Measurements from ENCODE around the gene MT1HL1. TPM values are rescaled to one million over a fixed set of nuclear protein-coding genes. Genes with fewer than 3 reads are reported as not detected.

Gene MT1HL1
- total and polyA plus RNA-seq, 5 donors from 2014 or later: not detected

DNA sequence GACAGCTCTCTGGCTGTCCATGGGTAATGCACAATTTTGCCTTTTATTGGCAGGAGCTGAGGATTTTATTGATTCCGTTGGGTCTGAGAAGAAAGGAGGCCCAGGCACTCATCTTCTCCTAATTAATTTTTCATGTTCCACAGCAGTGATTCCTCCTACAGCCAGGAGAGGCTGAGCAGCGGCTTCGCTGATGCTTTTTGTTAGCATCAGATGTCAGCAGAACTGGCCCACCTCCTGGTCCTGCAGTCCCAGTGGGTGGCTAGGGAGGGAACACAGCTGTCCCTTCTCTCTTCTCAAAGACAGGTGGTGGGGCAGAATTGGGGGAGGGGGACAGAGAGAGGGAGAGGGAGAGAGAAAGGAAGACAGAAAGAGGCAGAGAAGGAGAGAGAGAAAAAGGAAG is 5.7 kb downstream of the MT1HL1 start:
- no peak overlapping the region for H3K27ac ChIP-seq (ENCODE audit: insufficient read depth, low read length, poor library complexity, severe bottlenecking)
- ATAC-seq (ENCODE audit: low read depth in 2 of 2) (no peak), DNase-seq (no peak)
- H3K27me3 ChIP-seq (ENCODE audit: control insufficient read depth, insufficient read depth, low read length): no peaks in the 10 kb centered on the region
- H3K4me3 ChIP-seq (ENCODE audit: low read depth, low read length): no peak overlapping the region
- H3K27ac Mint-ChIP-seq: no peak overlapping the region
- H3K9me3 Mint-ChIP-seq: peaks cover 0 to 2% (median 0%) of the 10 kb centered on the region in 7 donors
- H3K36me3 ChIP-seq (ENCODE audit: control insufficient read depth, insufficient read depth, low read length): no peaks in the 10 kb centered on the region
- no peaks in the 10 kb centered on the region for H3K4me1 ChIP-seq (ENCODE audit: control insufficient read depth, insufficient read depth, low read length, poor library complexity, severe bottlenecking)
- no peaks in the 10 kb centered on the region for H3K4me1 Mint-ChIP-seq
- H3K36me3 Mint-ChIP-seq: no peaks in the 10 kb centered on the region
- H3K27me3 Mint-ChIP-seq: no peaks in the 10 kb centered on the region
- H3K4me3 Mint-ChIP-seq: no peak overlapping the region
- H3K9me3 ChIP-seq (ENCODE audit: control insufficient read depth in 2 of 2, low read length in 2 of 2): no peaks in the 10 kb centered on the region

- Mint-ChIP-seq H3K36me3 (no peaks in the 10 kb centered on the region), H3K27me3 (no peaks in the 10 kb centered on the region), H3K4me3 (no peak overlapping the region), H3K27ac (no peak overlapping the region), H3K9me3 (no peaks in the 10 kb centered on the region), H3K4me1 (no peaks in the 10 kb centered on the region)
- Histone ChIP-seq H3K36me3 (ENCODE audit: control insufficient read depth, insufficient read depth, low read length) (no peaks in the 10 kb centered on the region), H3K4me1 (ENCODE audit: control insufficient read depth, insufficient read depth, low read length, poor library complexity, severe bottlenecking) (no peaks in the 10 kb centered on the region), H3K27me3 (ENCODE audit: control insufficient read depth, insufficient read depth, low read length) (no peaks in the 10 kb centered on the region), H3K27ac (ENCODE audit: insufficient read depth, low read length, poor library complexity, severe bottlenecking) (no peak overlapping the region), H3K9me3 (ENCODE audit: control insufficient read depth in 2 of 2, low read length in 2 of 2) (no peaks in the 10 kb centered on the region), H3K4me3 (ENCODE audit: low read depth, low read length) (no peak overlapping the region)
- DNase-seq: no peak
- no peak for ATAC-seq (ENCODE audit: low read depth in 2 of 2)
Measured at GRCh38 chr1:236997882-236998281, 6.4 kb downstream of the MT1HL1 start.

GRCh38 chr1:236997361-236997760 is 6.9 kb downstream of the MT1HL1 start:
- Mint-ChIP-seq H3K9me3 (peaks cover 0 to under 1% (median 0%) of the 10 kb centered on the region in 7 donors), H3K27ac (no peak overlapping the region)

DNA sequence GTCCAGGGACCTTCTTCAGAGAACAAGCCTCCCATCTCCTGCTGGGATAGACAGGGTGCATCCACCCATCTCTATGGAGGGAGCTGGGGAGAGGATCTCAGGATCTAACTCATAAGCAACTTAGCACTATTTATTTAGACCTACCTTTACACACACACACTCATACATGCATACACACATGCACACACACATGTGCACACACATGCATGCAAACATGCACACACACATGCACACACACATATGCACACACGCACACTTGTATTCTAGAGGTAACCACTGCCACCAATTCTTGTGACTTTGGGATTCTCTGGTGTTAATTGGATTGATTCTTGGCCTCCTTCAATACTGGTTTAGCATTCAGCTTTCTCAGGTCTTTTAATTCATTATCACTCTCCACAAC is 9.8 kb downstream of the MT1HL1 start:
- H3K9me3 Mint-ChIP-seq: peaks cover 0 to 7% (median 2%) of the 10 kb centered on the region in 7 donors

More at GRCh38 chr1:236997361-236997760, 6.9 kb downstream of the MT1HL1 start:
- Mint-ChIP-seq H3K4me1 (no peaks in the 10 kb centered on the region), H3K4me3 (no peak overlapping the region), H3K27me3 (no peaks in the 10 kb centered on the region), H3K36me3 (no peaks in the 10 kb centered on the region)
- Histone ChIP-seq H3K27me3 (ENCODE audit: control insufficient read depth, insufficient read depth, low read length) (no peaks in the 10 kb centered on the region), H3K36me3 (ENCODE audit: control insufficient read depth, insufficient read depth, low read length) (no peaks in the 10 kb centered on the region), H3K27ac (ENCODE audit: insufficient read depth, low read length, poor library complexity, severe bottlenecking) (no peak overlapping the region), H3K4me3 (ENCODE audit: low read depth, low read length) (no peak overlapping the region), H3K4me1 (ENCODE audit: control insufficient read depth, insufficient read depth, low read length, poor library complexity, severe bottlenecking) (no peaks in the 10 kb centered on the region), H3K9me3 (ENCODE audit: control insufficient read depth in 2 of 2, low read length in 2 of 2) (no peaks in the 10 kb centered on the region)
- ATAC-seq (ENCODE audit: low read depth in 2 of 2) (no peak), DNase-seq (no peak)

DNA sequence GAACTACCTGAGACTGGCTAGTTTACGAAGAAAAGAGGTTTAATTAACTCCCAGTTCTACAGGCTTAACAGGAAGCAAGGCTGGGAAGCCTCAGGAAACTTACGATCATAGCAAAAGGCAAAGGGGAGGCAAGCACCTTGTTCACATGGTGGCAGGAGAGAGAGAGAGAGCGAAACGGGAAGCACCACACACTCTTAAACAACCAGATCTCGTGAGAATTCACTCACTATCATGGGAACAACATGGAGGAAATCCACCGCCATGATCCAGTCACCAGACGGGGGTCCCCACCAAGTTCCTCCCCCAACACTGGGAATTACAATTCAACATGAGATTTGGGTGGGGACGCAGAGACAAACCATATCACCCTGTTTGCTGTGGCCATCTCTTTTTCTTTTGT is 11.8 kb downstream of the MT1HL1 start:
- H3K9me3 Mint-ChIP-seq: peaks cover 0 to 7% (median 4%) of the 10 kb centered on the region in 7 donors
- Histone ChIP-seq H3K36me3 (ENCODE audit: control insufficient read depth, insufficient read depth, low read length) (no peaks in the 10 kb centered on the region), H3K9me3 (ENCODE audit: control insufficient read depth in 2 of 2, low read length in 2 of 2) (no peaks in the 10 kb centered on the region), H3K27me3 (ENCODE audit: control insufficient read depth, insufficient read depth, low read length) (no peaks in the 10 kb centered on the region), H3K4me3 (ENCODE audit: low read depth, low read length) (no peak overlapping the region), H3K27ac (ENCODE audit: insufficient read depth, low read length, poor library complexity, severe bottlenecking) (no peak overlapping the region), H3K4me1 (ENCODE audit: control insufficient read depth, insufficient read depth, low read length, poor library complexity, severe bottlenecking) (no peaks in the 10 kb centered on the region)
- H3K27ac Mint-ChIP-seq: peak overlapping the region in 1 of 3 donors; percentile 65
- no peak for DNase-seq
- no peaks in the 10 kb centered on the region for H3K36me3 Mint-ChIP-seq
- no peak for ATAC-seq (ENCODE audit: low read depth in 2 of 2)
- no peaks in the 10 kb centered on the region for H3K4me1 Mint-ChIP-seq
- peaks cover 11% of the 10 kb centered on the region for H3K27me3 Mint-ChIP-seq
- H3K4me3 Mint-ChIP-seq: no peak overlapping the region

More for the DNA sequence above, 9.8 kb downstream of the MT1HL1 start:
- peaks cover 6% of the 10 kb centered on the region for H3K27me3 Mint-ChIP-seq
- Histone ChIP-seq H3K27ac (ENCODE audit: insufficient read depth, low read length, poor library complexity, severe bottlenecking) (no peak overlapping the region), H3K27me3 (ENCODE audit: control insufficient read depth, insufficient read depth, low read length) (no peaks in the 10 kb centered on the region), H3K9me3 (ENCODE audit: control insufficient read depth in 2 of 2, low read length in 2 of 2) (no peaks in the 10 kb centered on the region), H3K36me3 (ENCODE audit: control insufficient read depth, insufficient read depth, low read length) (no peaks in the 10 kb centered on the region), H3K4me1 (ENCODE audit: control insufficient read depth, insufficient read depth, low read length, poor library complexity, severe bottlenecking) (no peaks in the 10 kb centered on the region), H3K4me3 (ENCODE audit: low read depth, low read length) (no peak overlapping the region)
- no peaks in the 10 kb centered on the region for H3K4me1 Mint-ChIP-seq
- DNase-seq (no peak), ATAC-seq (ENCODE audit: low read depth in 2 of 2) (no peak)
- no peak overlapping the region for H3K4me3 Mint-ChIP-seq
- no peak overlapping the region for H3K27ac Mint-ChIP-seq
- H3K36me3 Mint-ChIP-seq: no peaks in the 10 kb centered on the region

DNA sequence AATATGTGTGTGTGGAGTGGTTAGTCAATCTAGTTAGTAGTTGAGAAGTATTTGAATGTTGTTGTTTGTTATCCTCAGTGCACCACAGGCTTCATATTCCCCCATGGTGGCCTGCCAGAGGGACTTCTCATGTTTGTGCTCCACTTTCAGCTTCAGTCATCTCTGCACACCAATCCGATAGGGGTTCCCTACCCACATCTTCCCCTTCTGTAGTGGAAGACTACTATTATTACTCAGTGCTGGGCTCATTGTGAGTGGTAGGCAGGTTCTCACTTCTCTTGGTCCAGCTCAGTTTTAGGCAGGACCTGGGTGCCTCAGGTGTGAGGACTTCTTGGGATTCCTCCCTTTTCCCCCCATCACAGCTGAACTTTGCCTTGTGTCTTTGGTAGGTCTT is 14.2 kb downstream of the MT1HL1 start:
- Histone ChIP-seq H3K27ac (ENCODE audit: insufficient read depth, low read length, poor library complexity, severe bottlenecking) (no peak overlapping the region), H3K27me3 (ENCODE audit: control insufficient read depth, insufficient read depth, low read length) (peaks cover 2% of the 10 kb centered on the region), H3K4me1 (ENCODE audit: control insufficient read depth, insufficient read depth, low read length, poor library complexity, severe bottlenecking) (no peaks in the 10 kb centered on the region), H3K4me3 (ENCODE audit: low read depth, low read length) (no peak overlapping the region), H3K36me3 (ENCODE audit: control insufficient read depth, insufficient read depth, low read length) (no peaks in the 10 kb centered on the region), H3K9me3 (ENCODE audit: control insufficient read depth in 2 of 2, low read length in 2 of 2) (no peaks in the 10 kb centered on the region)
- H3K27ac Mint-ChIP-seq: no peak overlapping the region
- no peaks in the 10 kb centered on the region for H3K4me1 Mint-ChIP-seq
- no peak overlapping the region for H3K4me3 Mint-ChIP-seq
- no peaks in the 10 kb centered on the region for H3K36me3 Mint-ChIP-seq
- H3K9me3 Mint-ChIP-seq: peaks cover 2 to 9% (median 4%) of the 10 kb centered on the region in 7 donors
- no peak for ATAC-seq (ENCODE audit: low read depth in 2 of 2)
- DNase-seq: no peak
- peaks cover 11% of the 10 kb centered on the region for H3K27me3 Mint-ChIP-seq

DNA sequence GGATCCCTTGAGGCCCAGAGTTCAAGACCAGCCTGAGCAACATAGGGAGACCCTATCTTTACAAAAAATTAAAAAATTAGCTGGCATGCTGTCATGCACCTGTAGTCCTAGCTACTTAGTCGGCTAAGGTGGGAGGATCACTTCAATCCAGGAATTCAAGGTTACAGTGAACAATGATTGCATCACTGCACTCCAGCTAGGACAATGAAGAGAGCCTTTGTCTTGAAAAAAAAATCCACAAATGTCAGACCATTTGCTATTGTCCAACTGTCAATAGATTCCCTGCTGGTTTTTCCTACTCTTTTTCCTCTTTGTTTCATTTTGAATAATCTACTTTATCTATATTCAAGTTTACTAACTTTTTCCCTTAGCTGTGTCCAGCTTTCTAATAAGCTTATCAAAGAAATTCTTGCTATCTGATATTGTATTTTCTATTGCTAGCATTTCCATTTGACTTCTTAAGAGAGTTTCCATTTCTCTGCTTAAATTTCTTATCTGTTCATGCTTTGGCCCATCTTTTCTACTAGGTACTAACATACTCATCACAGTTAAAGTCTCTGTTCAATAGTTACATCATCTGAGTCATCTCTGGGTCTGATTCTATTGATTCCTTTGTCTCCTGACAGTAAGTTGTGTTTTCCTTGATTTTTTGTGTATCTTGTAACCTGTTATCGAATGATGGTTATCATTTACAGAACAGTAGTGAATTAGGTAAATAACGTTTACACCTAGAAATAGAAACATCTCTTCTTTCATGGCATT is 14.8 kb downstream of the MT1HL1 start:
- H3K27me3 ChIP-seq (ENCODE audit: control insufficient read depth, insufficient read depth, low read length): peaks cover 2% of the 10 kb centered on the region
- H3K4me1 ChIP-seq (ENCODE audit: control insufficient read depth, insufficient read depth, low read length, poor library complexity, severe bottlenecking): no peaks in the 10 kb centered on the region
- no peak overlapping the region for H3K27ac Mint-ChIP-seq
- no peaks in the 10 kb centered on the region for H3K4me1 Mint-ChIP-seq
- no peaks in the 10 kb centered on the region for H3K36me3 Mint-ChIP-seq
- DNase-seq (no peak), ATAC-seq (ENCODE audit: low read depth in 2 of 2) (no peak)
- H3K9me3 ChIP-seq (ENCODE audit: control insufficient read depth in 2 of 2, low read length in 2 of 2): no peaks in the 10 kb centered on the region
- no peak overlapping the region for H3K4me3 ChIP-seq (ENCODE audit: low read depth, low read length)
- no peaks in the 10 kb centered on the region for H3K36me3 ChIP-seq (ENCODE audit: control insufficient read depth, insufficient read depth, low read length)
- no peak overlapping the region for H3K4me3 Mint-ChIP-seq
- H3K9me3 Mint-ChIP-seq: peaks cover 2 to 9% (median 5%) of the 10 kb centered on the region in 7 donors
- H3K27ac ChIP-seq (ENCODE audit: insufficient read depth, low read length, poor library complexity, severe bottlenecking): no peak overlapping the region
- peaks cover 11% of the 10 kb centered on the region for H3K27me3 Mint-ChIP-seq

DNA sequence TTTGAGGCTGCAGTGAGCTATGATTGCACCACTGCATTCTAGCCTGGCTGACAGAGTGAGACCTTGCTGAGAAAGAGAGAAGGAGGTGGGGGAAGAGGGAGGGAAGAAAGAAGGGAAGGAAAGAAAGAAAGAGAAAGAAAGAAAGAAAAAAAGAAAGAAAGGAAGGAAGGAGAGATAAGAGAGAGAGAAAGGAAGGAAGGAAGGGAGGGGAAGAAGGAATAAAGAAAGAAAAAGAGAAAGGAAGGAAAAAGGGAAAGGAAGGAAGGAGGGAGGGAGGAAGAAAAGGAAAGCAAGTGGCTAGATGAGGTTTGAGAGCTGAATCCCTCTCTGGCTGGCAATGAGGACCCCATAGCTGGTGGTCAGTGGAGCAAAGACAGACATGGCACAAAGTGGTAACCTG is 20.4 kb downstream of the MT1HL1 start:
- DNase-seq (no peak), ATAC-seq (ENCODE audit: low read depth in 2 of 2) (no peak)

More for the DNA sequence above, 20.4 kb downstream of the MT1HL1 start:
- Histone ChIP-seq H3K4me3 (ENCODE audit: low read depth, low read length) (no peak overlapping the region), H3K36me3 (ENCODE audit: control insufficient read depth, insufficient read depth, low read length) (no peaks in the 10 kb centered on the region), H3K27me3 (ENCODE audit: control insufficient read depth, insufficient read depth, low read length) (peaks cover 2% of the 10 kb centered on the region), H3K27ac (ENCODE audit: insufficient read depth, low read length, poor library complexity, severe bottlenecking) (no peak overlapping the region), H3K9me3 (ENCODE audit: control insufficient read depth in 2 of 2, low read length in 2 of 2) (no peaks in the 10 kb centered on the region), H3K4me1 (ENCODE audit: control insufficient read depth, insufficient read depth, low read length, poor library complexity, severe bottlenecking) (no peaks in the 10 kb centered on the region)
- H3K36me3 Mint-ChIP-seq: no peaks in the 10 kb centered on the region
- no peak overlapping the region for H3K27ac Mint-ChIP-seq
- H3K27me3 Mint-ChIP-seq: peaks cover 5% of the 10 kb centered on the region
- H3K9me3 Mint-ChIP-seq: peaks cover 0 to 5% (median 1%) of the 10 kb centered on the region in 7 donors
- no peak overlapping the region for H3K4me3 Mint-ChIP-seq
- no peaks in the 10 kb centered on the region for H3K4me1 Mint-ChIP-seq
